SK-N-MC (cell line): ENCODE results near the gene HOXA1.

Source experiments
- DNase-seq: peaks from one replicate; pipeline ENCODE4 v3.0.0-alpha.2; 2011; ENCODE audit warnings: low read depth, low spot score
- H3K27ac ChIP-seq: fragments of 200-600 bp; sonication (generic); 2 replicates; pipeline ENCODE4 v1.5.1; 2016; ENCODE audit warnings: mixed run types
- H3K36me3 ChIP-seq: fragments of 200-600 bp; sonication (generic); 2 replicates; pipeline ENCODE4 v1.6.1; 2017; ENCODE audit warnings: antibody characterized with exemption, low read length, mixed read lengths; ENCODE audit not compliant: insufficient read depth
- H3K4me3 ChIP-seq: fragments of 200-600 bp; sonication (generic); 2 replicates; pipeline ENCODE4 v1.5.1; 2016
- H3K9ac ChIP-seq: fragments of 200-600 bp; sonication (generic); 2 replicates; pipeline ENCODE4 v1.8.0; 2017; ENCODE audit warnings: mixed run types, mixed read lengths; ENCODE audit not compliant: insufficient read length
- H3K9me3 ChIP-seq: fragments of 200-600 bp; sonication (generic); 2 replicates; pipeline ENCODE4 v1.6.1; 2017; ENCODE audit warnings: low read depth, mild to moderate bottlenecking, antibody characterized with exemption, low read length, moderate library complexity, mixed read lengths
- EZH2 ChIP-seq: fragments of 200-600 bp; sonication (generic); IDR thresholded peaks from one replicate; pipeline ENCODE4 v1.6.1; 2017; ENCODE audit warnings: antibody characterized with exemption
- FOXP2 ChIP-seq: optimal IDR thresholded peaks from 2 replicates; pipeline ENCODE3; 2011; ENCODE audit warnings: mild to moderate bottlenecking, moderate library complexity; ENCODE audit not compliant: insufficient read depth; ENCODE audit errors: extremely low read length, control extremely low read depth
- POLR2AphosphoS5 ChIP-seq: IDR thresholded peaks from 2 replicates; pipeline ENCODE4 v1.6.1; 2012; ENCODE audit warnings: mild to moderate bottlenecking, low read depth, low read length, borderline replicate concordance

The HOXA1 gene

GRCh38 chr7:27095897-27096767 is at the start of gene HOXA1:
HOXA1 (minus strand) TSS chr7:27096000; CDS start chr7:27095912, 88 bp downstream.
- H3K36me3 ChIP-seq, result no peaks in the 10 kb centered on the region
- no peak within 1 kb of the TSS for H3K27ac ChIP-seq
- TF ChIP-seq FOXP2, result no peak
- peak; percentile 78 for TF ChIP-seq EZH2
- no peak for TF ChIP-seq POLR2AphosphoS5
- H3K9ac ChIP-seq, result no peak within 1 kb of the TSS
- H3K4me3 ChIP-seq, result peak within 1 kb of the TSS; percentile 76
- H3K9me3 ChIP-seq, result no peaks in the 10 kb centered on the region
- DNase-seq, result no peak

DNA sequence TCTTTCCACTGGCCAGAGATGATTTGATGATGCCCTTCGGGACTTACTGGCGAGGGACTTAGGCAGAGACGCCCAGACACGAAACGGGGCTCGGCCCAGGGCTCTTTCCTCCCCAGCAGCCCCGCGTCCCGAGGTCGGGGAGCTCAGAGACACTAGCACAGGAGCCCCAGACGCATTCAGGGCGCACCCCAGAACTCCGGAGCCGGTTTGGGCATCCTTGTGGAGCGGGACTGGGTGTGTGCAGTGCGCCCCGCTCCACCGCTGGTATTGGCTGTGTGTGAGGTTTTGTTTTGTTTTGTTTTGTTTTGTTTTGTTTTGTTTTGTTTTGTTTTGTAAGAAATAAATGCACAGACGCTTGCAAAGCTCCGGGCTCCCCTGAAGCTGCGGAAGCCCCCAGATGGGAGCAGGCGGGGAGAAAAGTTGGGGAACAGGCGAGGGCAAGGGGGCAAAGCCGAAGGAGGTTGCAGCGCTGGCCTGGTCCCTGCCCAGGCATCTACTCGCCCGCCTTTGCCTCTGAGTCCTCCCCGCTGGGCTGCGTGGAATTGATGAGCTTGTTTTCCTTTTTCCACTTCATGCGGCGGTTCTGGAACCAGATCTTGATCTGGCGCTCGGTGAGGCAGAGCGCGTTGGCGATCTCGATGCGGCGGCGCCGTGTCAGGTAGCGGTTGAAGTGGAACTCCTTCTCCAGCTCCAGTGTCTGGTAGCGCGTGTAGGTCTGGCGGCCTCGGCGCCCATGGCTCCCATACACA is 49.5 kb upstream of the HOXA1 start:
- Histone ChIP-seq H3K9ac (no peak overlapping the region), H3K4me3 (no peak overlapping the region), H3K36me3 (no peaks in the 10 kb centered on the region), H3K9me3 (no peaks in the 10 kb centered on the region), H3K27ac (no peak overlapping the region)
- TF ChIP-seq FOXP2, result no peak
- TF ChIP-seq POLR2AphosphoS5, result no peak
- TF ChIP-seq EZH2, result no peak
- DNase-seq, result no peak

GRCh38 chr7:27144781-27145164 is 49.0 kb upstream of the HOXA1 start:
- no peak overlapping the region for H3K4me3 ChIP-seq
- TF ChIP-seq EZH2, result no peak
- TF ChIP-seq POLR2AphosphoS5, result no peak
- no peak for TF ChIP-seq FOXP2
- no peak overlapping the region for H3K9ac ChIP-seq
- no peaks in the 10 kb centered on the region for H3K36me3 ChIP-seq
- no peak for DNase-seq
- H3K27ac ChIP-seq, result no peak overlapping the region
- no peaks in the 10 kb centered on the region for H3K9me3 ChIP-seq

- Histone ChIP-seq H3K27ac (no peak overlapping the region), H3K4me3 (peak overlapping the region; percentile 76), H3K9ac (no peak overlapping the region), H3K36me3 (no peaks in the 10 kb centered on the region), H3K9me3 (no peaks in the 10 kb centered on the region)
- TF ChIP-seq EZH2, result no peak
- no peak for TF ChIP-seq POLR2AphosphoS5
- no peak for TF ChIP-seq FOXP2
- DNase-seq, result no peak
Measured at GRCh38 chr7:27143950-27144780, 48.4 kb upstream of the HOXA1 start.

DNA sequence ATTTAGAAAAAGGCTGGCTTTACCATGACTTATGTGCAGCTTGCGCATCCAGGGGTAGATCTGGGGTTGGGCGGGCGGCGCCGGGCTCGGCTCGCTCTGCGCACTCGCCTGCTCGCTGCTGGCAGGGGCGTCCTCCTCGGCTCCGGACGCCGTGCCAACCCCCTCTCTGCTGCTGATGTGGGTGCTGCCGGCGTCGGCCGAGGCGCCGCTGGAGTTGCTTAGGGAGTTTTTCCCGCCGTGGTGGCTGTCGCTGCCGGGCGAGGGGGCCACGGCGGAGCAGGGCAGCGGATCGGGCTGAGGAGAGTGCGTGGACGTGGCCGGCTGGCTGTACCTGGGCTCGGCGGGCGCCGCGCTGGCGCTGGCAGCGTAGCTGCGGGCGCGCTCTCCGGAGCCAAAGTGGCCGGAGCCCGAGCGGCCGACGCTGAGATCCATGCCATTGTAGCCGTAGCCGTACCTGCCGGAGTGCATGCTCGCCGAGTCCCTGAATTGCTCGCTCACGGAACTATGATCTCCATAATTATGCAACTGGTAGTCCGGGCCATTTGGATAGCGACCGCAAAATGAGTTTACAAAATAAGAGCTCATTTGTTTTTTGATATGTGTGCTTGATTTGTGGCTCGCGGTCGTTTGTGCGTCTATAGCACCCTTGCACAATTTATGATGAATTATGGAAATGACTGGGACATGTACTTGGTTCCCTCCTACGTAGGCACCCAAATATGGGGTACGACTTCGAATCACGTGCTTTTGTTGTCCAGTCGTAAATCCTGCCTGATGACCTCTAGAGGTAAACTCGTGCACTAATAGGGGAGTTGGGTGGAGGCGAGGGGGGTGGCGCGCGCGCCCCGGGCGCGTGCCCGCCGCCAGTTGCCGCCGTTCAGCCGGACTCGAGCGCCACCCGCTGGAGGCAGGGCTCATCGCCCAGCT is 47.5 kb upstream of the HOXA1 start, which contains the start of gene HOXA5:
HOXA5 (minus strand) TSS at position 659 of the 927 bp plus-strand sequence; CDS start at position 585, 74 bp downstream.
- no peak for DNase-seq
- Histone ChIP-seq H3K4me3 (peak within 1 kb of the TSS; percentile 76), H3K9ac (no peak within 1 kb of the TSS), H3K36me3 (no peaks in the 10 kb centered on the region), H3K9me3 (no peaks in the 10 kb centered on the region), H3K27ac (no peak within 1 kb of the TSS)
- TF ChIP-seq FOXP2 (no peak), POLR2AphosphoS5 (no peak), EZH2 (peak; percentile 86)

DNA sequence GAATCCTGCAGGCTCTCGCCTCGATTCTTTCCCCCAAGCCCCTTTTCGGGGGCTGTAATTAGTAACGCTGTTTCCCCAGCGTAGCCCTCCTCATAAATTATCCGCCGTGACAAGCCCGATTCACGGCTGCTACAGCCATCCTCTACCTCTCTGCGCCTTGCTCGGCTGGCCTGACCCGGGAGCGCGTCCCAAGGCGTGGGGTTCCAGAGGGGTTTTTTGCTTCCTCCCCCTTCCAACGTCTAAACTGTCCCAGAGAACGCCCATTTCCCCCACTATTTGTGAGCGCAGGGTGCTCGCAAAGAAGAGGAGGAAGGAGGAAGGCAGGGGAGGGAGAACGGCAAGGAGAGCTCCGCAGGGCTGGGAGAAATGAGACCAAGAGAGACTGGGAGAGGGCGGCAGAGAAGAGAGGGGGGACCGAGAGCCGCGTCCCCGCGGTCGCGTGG is 46.8 kb upstream of the HOXA1 start:
- no peaks in the 10 kb centered on the region for H3K36me3 ChIP-seq

More for the DNA sequence above, 46.8 kb upstream of the HOXA1 start:
- DNase-seq, result no peak
- no peak for TF ChIP-seq FOXP2
- TF ChIP-seq POLR2AphosphoS5, result no peak
- TF ChIP-seq EZH2, result no peak
- H3K27ac ChIP-seq, result no peak overlapping the region
- no peak overlapping the region for H3K9ac ChIP-seq
- H3K9me3 ChIP-seq, result no peaks in the 10 kb centered on the region
- H3K4me3 ChIP-seq, result peak overlapping the region; percentile 76; the same call in 1 of the 2 replicates
